ENCODE measurements around the gene CEACAM19.

Gene CEACAM19

GRCh38 chr19:44698492-44699201, 27.4 kb downstream of the CEACAM19 start, which contains the start of gene CEACAM16:
Gene CEACAM16, plus strand, starts transcription at chr19:44699151. Its CDS starts 2,306 bp downstream, at chr19:44701457.
- TF ChIP-seq MAX (IDR thresholded peaks at IDR 0.05; ENCODE audit: low read depth, low read length) (no peak), CTCF (IDR thresholded peaks at IDR 0.05; ENCODE audit: low read depth, low read length) (no peak), POLR2A (IDR thresholded peaks at IDR 0.05; ENCODE audit: extremely low read depth, insufficient read length) (no peak), MYC (IDR thresholded peaks at IDR 0.05; ENCODE audit: low read depth, low read length) (no peak)
- no peak for DNase-seq (ENCODE audit: low read depth)
- H3K4me3 ChIP-seq (ENCODE audit: low read depth, low read length): no peak within 1 kb of the TSS

GRCh38 chr19:44700547-44700946, 29.3 kb downstream of the CEACAM19 start:
- no peak overlapping the region for H3K4me3 ChIP-seq (ENCODE audit: low read depth, low read length)
- TF ChIP-seq MYC (IDR thresholded peaks at IDR 0.05; ENCODE audit: low read depth, low read length): no peak
- TF ChIP-seq CTCF (IDR thresholded peaks at IDR 0.05; ENCODE audit: low read depth, low read length): no peak
- TF ChIP-seq MAX (IDR thresholded peaks at IDR 0.05; ENCODE audit: low read depth, low read length): no peak
- TF ChIP-seq POLR2A (IDR thresholded peaks at IDR 0.05; ENCODE audit: extremely low read depth, insufficient read length): no peak
- no peak for DNase-seq (ENCODE audit: low read depth)

- H3K4me3 ChIP-seq (ENCODE audit: low read depth, low read length): no peak overlapping the region
These were observed 29.9 kb downstream of the CEACAM19 start for GRCh38 chr19:44701228-44701627.

GRCh38 chr19:44702551-44703176, 31.4 kb downstream of the CEACAM19 start:
- no peak for TF ChIP-seq MYC (IDR thresholded peaks at IDR 0.05; ENCODE audit: low read depth, low read length)
- no peak for TF ChIP-seq MAX (IDR thresholded peaks at IDR 0.05; ENCODE audit: low read depth, low read length)
- no peak for TF ChIP-seq POLR2A (IDR thresholded peaks at IDR 0.05; ENCODE audit: extremely low read depth, insufficient read length)
- no peak for TF ChIP-seq CTCF (IDR thresholded peaks at IDR 0.05; ENCODE audit: low read depth, low read length)
- no peak for DNase-seq (ENCODE audit: low read depth)
- H3K4me3 ChIP-seq (ENCODE audit: low read depth, low read length): no peak overlapping the region

More at GRCh38 chr19:44701228-44701627, 29.9 kb downstream of the CEACAM19 start:
- TF ChIP-seq MYC (IDR thresholded peaks at IDR 0.05; ENCODE audit: low read depth, low read length) (no peak), MAX (IDR thresholded peaks at IDR 0.05; ENCODE audit: low read depth, low read length) (no peak), CTCF (IDR thresholded peaks at IDR 0.05; ENCODE audit: low read depth, low read length) (no peak), POLR2A (IDR thresholded peaks at IDR 0.05; ENCODE audit: extremely low read depth, insufficient read length) (no peak)
- DNase-seq (ENCODE audit: low read depth): no peak

GRCh38 chr19:44703336-44704078, 32.2 kb downstream of the CEACAM19 start:
- DNase-seq (ENCODE audit: low read depth): no peak
- TF ChIP-seq POLR2A (IDR thresholded peaks at IDR 0.05; ENCODE audit: extremely low read depth, insufficient read length) (no peak), MYC (IDR thresholded peaks at IDR 0.05; ENCODE audit: low read depth, low read length) (no peak), MAX (IDR thresholded peaks at IDR 0.05; ENCODE audit: low read depth, low read length) (no peak), CTCF (IDR thresholded peaks at IDR 0.05; ENCODE audit: low read depth, low read length) (no peak)
- no peak overlapping the region for H3K4me3 ChIP-seq (ENCODE audit: low read depth, low read length)
